Small intestine (tissue), 7 donors: ENCODE results near the gene INIP. TPM values are rescaled to one million over a fixed set of nuclear protein-coding genes. Genes with fewer than 3 reads are reported as not detected.

Source experiments
- DNase-seq, 2 donors: peaks; one replicate each; pipeline versions ENCODE4 v3.0.0 to v3.0.0-alpha.2; 2013
- FAIRE-seq: peaks from 2 replicates; lab custom pipeline; 2012; peaks lifted over from hg19 to GRCh38; lab: Jason Lieb, UNC
- H3K27ac ChIP-seq, 3 donors: one replicate each; pipeline ENCODE4 v1.5.1; 2013; ENCODE audit warnings: low read length in 2 of 3, mild to moderate bottlenecking in 2 of 3, control low read depth in 1 of 3, inconsistent platforms in 1 of 3, low read depth in 1 of 3, moderate library complexity in 1 of 3
- H3K27me3 ChIP-seq, 3 donors: one replicate each; pipeline ENCODE4 v1.6.1; 2013; ENCODE audit warnings: low read length in 3 of 3, inconsistent platforms in 1 of 3; ENCODE audit not compliant: control insufficient read depth in 3 of 3, insufficient read depth in 3 of 3
- H3K36me3 ChIP-seq, 3 donors: one replicate each; pipeline ENCODE4 v1.6.1; 2013; ENCODE audit warnings: low read length in 3 of 3, inconsistent platforms in 1 of 3, low read depth in 1 of 3, mild to moderate bottlenecking in 1 of 3, moderate library complexity in 1 of 3; ENCODE audit not compliant: control insufficient read depth in 3 of 3, insufficient read depth in 2 of 3
- H3K4me1 ChIP-seq, 3 donors: one replicate each; pipeline ENCODE4 v1.6.1; 2013; ENCODE audit warnings: low read length in 2 of 3, inconsistent platforms in 1 of 3, low read depth in 1 of 3, mild to moderate bottlenecking in 1 of 3, moderate library complexity in 1 of 3; ENCODE audit not compliant: control insufficient read depth in 3 of 3, insufficient read depth in 2 of 3
- H3K4me3 ChIP-seq, 3 donors: one replicate each; pipeline ENCODE4 v1.5.1; 2013; ENCODE audit warnings: low read length in 3 of 3, control low read depth in 1 of 3, inconsistent platforms in 1 of 3, low read depth in 1 of 3, mild to moderate bottlenecking in 1 of 3, moderate library complexity in 1 of 3
- H3K9me3 ChIP-seq, 2 donors: one replicate each; pipeline ENCODE4 v1.6.1; 2013; ENCODE audit warnings: low read depth in 1 of 2, low read length in 1 of 2; ENCODE audit not compliant: control insufficient read depth in 2 of 2, insufficient read depth in 1 of 2
- WGBS, 3 donors: extraction: QIAGEN DNeasy Blood & Tissue Kit; methylation state at CpG; one replicate each; pipeline ENCODE4 v1.1.7; 2013; 5-methylcytosine and 5-hydroxymethylcytosine counted together
- polyA plus RNA-seq, 4 donors: library from polyadenylated mRNA; stranded (reverse) in 3 of 4; unstranded in 1 of 4; fragments of 200-250 nt in 3 of 4; fragments of 120-200 nt in 1 of 4; gene quantifications; one replicate each; pipeline versions ENCODE4 v1.2.1 to v1.2.3, GENCODE V29; 2013
- donor health status: healthy with polysubstance abuse.
- donor health status: control.
- donor health status: control.
- donor health status: Bipolar disorder and iron deficiency.
- donor health status: healthy.

Gene INIP
- polyA plus RNA-seq, 4 donors: 10.0 to 22.9 (median 18.2) TPM

GRCh38 chr9:112654282-112654681 lies 63.6 kb downstream of the INIP start:
- WGBS, 3 donors: 91 to 95% (median 93%) methylated on average over 5 of the region's 5 CpGs
- no peak for FAIRE-seq
- Histone ChIP-seq H3K9me3 (peaks cover 0 to 5% of the 10 kb centered on the region in 2 donors), H3K27ac (no peak overlapping the region), H3K4me1 (no peaks in the 10 kb centered on the region), H3K27me3 (no peaks in the 10 kb centered on the region), H3K4me3 (no peak overlapping the region), H3K36me3 (peaks cover 0 to 11% (median 0%) of the 10 kb centered on the region in 3 donors)
- no peak for DNase-seq

DNA sequence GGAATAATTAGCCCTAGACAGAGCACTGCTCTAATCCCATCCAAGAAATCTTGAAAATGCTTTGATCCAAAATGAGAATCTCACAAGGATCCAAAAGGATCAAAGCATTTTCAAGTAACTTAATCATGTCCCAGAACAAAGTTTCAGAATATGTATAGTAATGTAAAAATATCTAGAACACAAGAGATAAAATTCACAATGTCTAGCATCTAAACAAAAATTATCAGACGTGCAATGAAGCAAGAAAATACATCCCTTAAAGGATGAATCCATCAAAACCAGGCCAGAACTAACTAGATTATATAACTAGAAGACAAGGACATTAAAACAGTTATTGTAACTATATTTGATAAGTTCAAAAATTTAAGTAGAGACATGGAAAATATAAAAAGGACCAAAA lies 69.3 kb downstream of the INIP start:
- H3K27ac ChIP-seq: no peak overlapping the region
- peaks cover 0 to 8% (median 1%) of the 10 kb centered on the region in 3 donors for H3K36me3 ChIP-seq
- H3K4me1 ChIP-seq: no peaks in the 10 kb centered on the region
- 92 to 100% (median 97%) methylated on average over 1 of the region's 1 CpG for WGBS, 3 donors
- no peak for FAIRE-seq
- H3K27me3 ChIP-seq: no peaks in the 10 kb centered on the region
- no peak overlapping the region for H3K4me3 ChIP-seq
- peaks cover 0 to 17% of the 10 kb centered on the region in 2 donors for H3K9me3 ChIP-seq
- DNase-seq: no peak

DNA sequence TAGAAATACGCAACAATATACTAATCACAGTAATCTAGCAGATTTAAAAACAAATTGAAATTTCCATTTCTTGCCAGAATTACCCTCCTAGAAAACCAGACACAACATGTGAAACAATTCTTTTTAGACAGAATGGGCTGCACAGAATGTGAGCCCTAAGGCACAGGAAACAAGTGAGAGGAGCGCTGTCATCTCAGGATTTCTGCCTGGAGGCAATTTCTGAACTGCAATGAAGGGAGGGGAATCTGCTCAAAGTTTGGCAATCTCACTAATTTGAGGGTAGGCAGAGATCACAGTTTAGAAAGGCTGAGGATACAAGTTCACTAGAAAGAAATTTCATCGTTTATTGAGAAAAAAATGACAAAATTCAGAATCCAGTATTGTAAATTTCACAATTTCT lies 70.3 kb downstream of the INIP start:
- peaks cover 0 to 5% (median 1%) of the 10 kb centered on the region in 3 donors for H3K36me3 ChIP-seq
- H3K4me3 ChIP-seq: no peak overlapping the region
- no peaks in the 10 kb centered on the region for H3K4me1 ChIP-seq
- no peak for FAIRE-seq
- no peak for DNase-seq
- H3K9me3 ChIP-seq: peaks cover 0 to 13% of the 10 kb centered on the region in 2 donors
- H3K27ac ChIP-seq: no peak overlapping the region
- 95 to 98% (median 96%) methylated on average over 3 of the region's 3 CpGs for WGBS, 3 donors
- H3K27me3 ChIP-seq: no peaks in the 10 kb centered on the region

DNA sequence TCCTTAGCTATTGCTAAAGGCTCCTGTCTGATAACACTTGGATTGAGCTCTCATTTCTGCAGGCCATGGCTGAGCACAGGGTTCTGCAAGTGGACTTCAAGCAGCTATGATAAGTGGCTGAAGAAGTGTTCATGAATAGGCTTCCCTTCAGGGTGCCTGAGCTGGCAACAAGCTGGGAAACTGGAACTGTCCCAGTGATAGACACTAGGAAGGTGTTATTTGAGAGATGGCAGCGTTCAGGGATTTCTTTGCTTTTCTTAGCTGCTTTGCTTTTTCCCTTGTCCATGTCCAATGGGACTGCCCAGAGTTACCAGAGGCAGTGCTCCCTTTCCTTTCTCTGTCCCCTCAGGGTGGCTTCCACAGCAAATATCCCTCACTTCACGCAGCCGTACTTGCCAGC lies 75.8 kb downstream of the INIP start:
- no peak for DNase-seq
- Histone ChIP-seq H3K36me3 (peaks cover 0 to 9% (median 0%) of the 10 kb centered on the region in 3 donors), H3K4me1 (no peaks in the 10 kb centered on the region), H3K9me3 (peaks cover 0 to 14% of the 10 kb centered on the region in 2 donors), H3K27me3 (peaks cover 0 to 2% (median 0%) of the 10 kb centered on the region in 3 donors), H3K27ac (no peak overlapping the region), H3K4me3 (no peak overlapping the region)
- WGBS, 3 donors: 92 to 96% (median 92%) methylated on average over 3 of the region's 3 CpGs
- FAIRE-seq: no peak

GRCh38 chr9:112640311-112640710 lies 77.6 kb downstream of the INIP start:
- Histone ChIP-seq H3K36me3 (peaks cover 0 to 11% (median 0%) of the 10 kb centered on the region in 3 donors), H3K4me3 (no peak overlapping the region), H3K4me1 (no peaks in the 10 kb centered on the region), H3K27me3 (peaks cover 0 to 2% (median 0%) of the 10 kb centered on the region in 3 donors), H3K27ac (no peak overlapping the region), H3K9me3 (peaks cover 0 to 14% of the 10 kb centered on the region in 2 donors)
- DNase-seq (no peak), FAIRE-seq (no peak)
- 94 to 97% (median 96%) methylated on average over 4 of the region's 4 CpGs for WGBS, 3 donors

Other genes with a start within 250 kb of the INIP start
- gene KIAA1958, start 231.3 kb downstream of the INIP start, polyA plus RNA-seq: 1 to 10 TPM in 2 of 4 donors, under 1 TPM in 2; 0.54 to 9.8 (median 1.1) TPM
- gene SNX30, start 32.6 kb upstream of the INIP start, polyA plus RNA-seq: 10 to 100 TPM in 1 of 4 donors, 1 to 10 TPM in 3; 5.1 to 24.9 (median 6.8) TPM
- under 1 TPM in 2 of 4 donors, not detected in 2; 0.03 to 0.30 TPM for gene SLC46A2, start 172.8 kb upstream of the INIP start, polyA plus RNA-seq